ENCODE data around the gene FUT7.

FUT7 gene

GRCh38 chr9:137000177-137000930, 31.5 kb downstream of the FUT7 start:
- DNase-seq = no peak

DNA sequence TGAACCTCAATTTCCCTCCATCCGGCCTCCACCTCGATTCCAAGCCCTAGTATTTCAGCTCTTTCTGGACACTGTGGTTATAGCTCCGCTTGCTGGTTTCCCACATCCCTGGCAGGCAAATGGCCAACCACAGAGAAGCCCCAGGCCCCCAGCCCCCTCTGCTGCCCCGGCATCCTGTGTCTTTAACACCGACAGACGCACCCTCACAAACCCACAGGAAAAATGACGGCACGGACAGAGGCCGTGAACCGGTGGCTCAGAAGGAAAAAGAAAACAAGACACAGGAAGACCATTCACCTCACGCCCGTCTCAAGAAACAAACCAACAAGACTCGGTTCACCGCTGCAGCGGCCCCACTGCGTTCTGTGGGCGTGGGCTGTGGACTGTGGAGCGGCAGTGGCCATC, 34.1 kb downstream of the FUT7 start:
- no peak for DNase-seq

DNA sequence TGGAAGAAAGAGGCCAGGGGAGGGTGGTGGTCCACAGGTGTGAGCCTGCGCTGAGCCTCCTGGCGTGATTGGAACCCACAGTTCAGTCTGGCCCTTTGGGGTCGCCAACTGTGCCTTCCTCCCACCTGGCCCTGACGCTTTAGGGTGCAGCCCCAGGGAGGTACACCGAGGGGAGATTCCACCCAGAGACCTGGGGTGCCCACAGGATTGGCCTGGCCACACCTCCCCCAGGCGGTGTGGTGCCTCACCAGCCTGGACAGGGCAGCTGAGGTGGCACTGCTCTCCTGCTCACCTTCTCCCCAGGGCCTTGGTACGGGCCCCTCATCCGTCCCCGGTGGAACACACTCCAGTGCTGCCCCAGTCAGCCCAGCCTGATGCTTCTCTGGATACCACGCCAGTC, 34.5 kb downstream of the FUT7 start:
- no peak for DNase-seq

GRCh38 chr9:136996361-136997292, 35.3 kb downstream of the FUT7 start, which contains the start of gene CLIC3:
Gene CLIC3, minus strand, starts transcription at chr9:136996568. Its CDS starts 25 bp downstream, at chr9:136996543.
- DNase-seq = peak; percentile 36

DNA sequence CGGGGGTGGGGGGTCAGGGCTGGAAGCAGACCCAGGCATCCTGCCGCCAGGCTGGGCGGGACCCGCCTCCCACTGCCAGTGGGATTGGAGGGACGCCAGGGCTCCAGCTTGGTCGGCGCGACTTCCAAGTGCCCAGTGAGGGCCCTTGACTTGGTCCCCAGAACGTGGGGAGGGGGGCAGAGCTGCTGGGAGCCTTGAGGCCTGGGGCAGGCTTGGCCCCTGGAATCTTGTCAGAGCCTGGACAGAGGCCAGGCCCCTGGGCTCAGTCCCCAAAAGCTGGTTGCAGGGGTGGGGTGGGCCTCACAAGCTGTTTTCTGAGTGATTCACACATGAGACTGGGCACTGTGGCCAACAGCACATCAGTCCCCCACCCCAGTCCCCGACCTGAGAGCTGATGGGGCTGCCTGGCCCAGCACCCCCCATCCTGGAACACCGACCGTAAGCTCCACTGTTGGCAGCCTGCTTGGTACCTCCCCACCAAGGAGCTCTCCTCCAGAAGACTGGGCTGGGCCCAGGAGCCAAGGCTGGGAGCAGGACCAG, 36.0 kb downstream of the FUT7 start:
- peak; percentile 80 for DNase-seq

GRCh38 chr9:136995362-136995761, 36.5 kb downstream of the FUT7 start:
- peak; percentile 56 for DNase-seq

- DNase-seq = no peak
These were observed 37.0 kb downstream of the FUT7 start for GRCh38 chr9:136994888-136995230.

GRCh38 chr9:136994180-136994887, 37.6 kb downstream of the FUT7 start:
- no peak for DNase-seq

GRCh38 chr9:136992819-136993369, 39.0 kb downstream of the FUT7 start:
- no peak for DNase-seq

- DNase-seq = peak; percentile 27
These were observed 39.7 kb downstream of the FUT7 start, which contains the start of gene PAXX for GRCh38 chr9:136991993-136992818. Gene PAXX, plus strand, starts transcription at chr9:136992422. Its CDS starts 22 bp downstream, at chr9:136992444.

DNA sequence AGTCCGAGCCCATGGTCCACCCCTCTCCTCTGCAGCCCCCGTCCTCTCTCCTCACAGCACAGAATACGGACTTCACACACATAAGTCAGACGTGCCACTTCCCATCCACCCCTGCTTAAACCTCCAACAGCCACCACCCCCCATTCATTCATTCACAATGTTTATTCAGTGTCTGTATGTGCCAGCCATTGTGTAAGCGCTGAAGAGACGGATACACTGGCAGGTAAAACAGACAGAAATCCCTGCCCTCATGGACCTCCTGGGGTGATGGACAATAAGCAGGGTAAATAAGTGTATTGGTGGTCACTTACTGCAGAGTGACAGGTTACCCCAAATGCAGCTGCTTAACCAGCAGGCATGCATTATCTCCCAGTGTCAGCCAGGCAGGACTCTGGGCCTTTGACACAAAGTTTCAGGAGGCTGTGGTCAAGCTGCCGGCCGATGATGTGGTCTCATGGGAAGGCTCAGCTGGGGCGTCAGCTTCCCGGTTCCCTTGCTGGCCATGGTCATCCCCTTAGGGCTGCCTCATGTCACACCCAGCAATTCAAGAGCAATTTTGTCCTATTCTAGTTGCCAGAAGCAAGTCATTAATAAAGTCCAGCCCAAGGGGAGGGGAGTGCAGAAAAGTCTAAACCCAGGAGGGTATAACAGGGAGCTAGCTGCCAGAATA, 41.5 kb downstream of the FUT7 start:
- DNase-seq = no peak

GRCh38 chr9:136988872-136989271, 43.0 kb downstream of the FUT7 start:
- DNase-seq = no peak

- no peak for DNase-seq
These were observed 46.0 kb downstream of the FUT7 start for GRCh38 chr9:136985853-136986252.

GRCh38 chr9:136985027-136985602, 46.8 kb downstream of the FUT7 start:
- DNase-seq = no peak

DNA sequence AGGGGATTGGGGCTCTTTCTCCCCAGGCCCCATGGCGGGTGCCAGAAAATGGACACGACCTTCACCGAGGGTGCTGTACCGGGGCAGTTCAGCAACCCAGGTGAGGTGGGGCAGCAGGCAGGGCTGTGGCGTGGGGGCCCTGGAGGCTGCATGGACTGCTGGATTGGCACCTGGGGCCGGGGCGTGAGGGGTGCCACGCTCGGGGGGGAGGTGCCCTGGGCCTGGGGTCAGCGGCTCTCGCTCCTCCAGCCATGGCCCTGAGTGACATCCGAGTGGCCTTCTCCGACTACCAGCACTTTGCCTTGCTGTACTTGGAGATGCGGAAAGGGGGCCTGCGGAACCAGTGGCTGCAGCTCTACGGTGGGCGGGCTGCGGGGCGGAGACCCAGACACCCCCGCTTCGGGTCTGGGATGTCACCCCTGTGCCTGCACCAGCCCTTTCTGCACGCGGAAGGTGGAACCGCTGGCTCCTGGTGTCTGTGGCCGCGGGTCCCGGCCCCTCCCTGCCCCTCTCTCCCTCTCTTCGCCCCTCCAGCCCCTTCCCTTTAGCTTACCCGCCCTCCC, 47.3 kb downstream of the FUT7 start:
- no peak for DNase-seq

DNA sequence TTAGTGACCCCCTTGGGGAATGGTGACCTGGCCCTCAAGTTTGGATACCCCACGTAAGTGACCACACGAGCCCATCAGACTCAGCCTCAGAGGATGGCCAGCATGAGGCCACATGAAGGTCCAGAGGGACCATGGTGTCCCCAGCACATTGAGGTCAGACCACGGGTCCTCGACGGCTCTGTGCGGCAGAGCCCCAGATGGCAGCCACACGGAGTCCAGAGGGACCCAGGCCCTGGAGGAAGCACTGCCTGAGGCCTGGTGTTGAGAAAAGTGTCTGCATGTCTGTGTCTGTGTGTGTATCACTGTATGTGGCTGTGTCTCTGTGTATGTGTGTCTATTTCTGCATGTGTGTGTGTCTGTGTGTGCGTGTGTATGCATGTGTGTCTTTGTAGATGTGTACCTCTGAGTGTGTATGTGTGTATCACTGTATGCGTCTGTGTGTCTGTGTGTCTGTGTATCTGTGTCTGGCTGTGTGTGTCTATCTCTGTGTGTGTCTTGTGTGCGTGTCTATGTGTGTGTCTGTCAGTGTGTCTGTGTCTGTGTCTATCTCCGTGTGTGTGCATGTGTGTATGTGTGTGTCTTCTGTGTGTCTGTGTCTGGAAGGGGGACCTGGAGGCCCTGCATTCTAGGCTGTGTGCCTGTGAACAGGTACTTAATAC, 48.1 kb downstream of the FUT7 start:
- no peak for DNase-seq

DNA sequence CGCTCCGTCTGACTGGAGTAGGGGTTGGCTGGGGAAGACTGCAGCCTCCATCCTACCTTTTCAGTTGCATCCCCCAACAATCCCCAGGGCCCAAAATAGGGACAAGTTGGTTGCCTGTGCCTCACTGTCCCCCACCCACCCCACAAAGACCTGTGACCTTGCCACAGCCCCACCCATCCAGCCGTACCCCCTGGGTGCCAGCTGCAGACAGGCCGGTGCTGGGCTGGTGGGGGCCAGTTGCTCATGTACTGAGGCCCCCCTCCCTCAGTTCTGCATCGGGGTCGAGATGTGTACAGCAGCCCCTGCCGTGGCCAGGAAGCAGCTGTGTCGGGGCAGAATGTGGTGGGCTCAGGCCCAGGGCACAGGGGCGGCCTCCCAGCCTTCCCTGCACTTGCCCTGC, 48.7 kb downstream of the FUT7 start:
- no peak for DNase-seq

- DNase-seq = no peak
These were observed 49.4 kb downstream of the FUT7 start, which contains the start of gene LCNL1 for GRCh38 chr9:136982232-136983051. Gene LCNL1, plus strand, starts transcription at chr9:136982993. Its CDS starts 594 bp downstream, at chr9:136983587.
